ENCODE results near the gene REPS1. TPM values are rescaled to one million over a fixed set of nuclear protein-coding genes. Genes with fewer than 3 reads are reported as not detected.

The REPS1 gene, protein sequence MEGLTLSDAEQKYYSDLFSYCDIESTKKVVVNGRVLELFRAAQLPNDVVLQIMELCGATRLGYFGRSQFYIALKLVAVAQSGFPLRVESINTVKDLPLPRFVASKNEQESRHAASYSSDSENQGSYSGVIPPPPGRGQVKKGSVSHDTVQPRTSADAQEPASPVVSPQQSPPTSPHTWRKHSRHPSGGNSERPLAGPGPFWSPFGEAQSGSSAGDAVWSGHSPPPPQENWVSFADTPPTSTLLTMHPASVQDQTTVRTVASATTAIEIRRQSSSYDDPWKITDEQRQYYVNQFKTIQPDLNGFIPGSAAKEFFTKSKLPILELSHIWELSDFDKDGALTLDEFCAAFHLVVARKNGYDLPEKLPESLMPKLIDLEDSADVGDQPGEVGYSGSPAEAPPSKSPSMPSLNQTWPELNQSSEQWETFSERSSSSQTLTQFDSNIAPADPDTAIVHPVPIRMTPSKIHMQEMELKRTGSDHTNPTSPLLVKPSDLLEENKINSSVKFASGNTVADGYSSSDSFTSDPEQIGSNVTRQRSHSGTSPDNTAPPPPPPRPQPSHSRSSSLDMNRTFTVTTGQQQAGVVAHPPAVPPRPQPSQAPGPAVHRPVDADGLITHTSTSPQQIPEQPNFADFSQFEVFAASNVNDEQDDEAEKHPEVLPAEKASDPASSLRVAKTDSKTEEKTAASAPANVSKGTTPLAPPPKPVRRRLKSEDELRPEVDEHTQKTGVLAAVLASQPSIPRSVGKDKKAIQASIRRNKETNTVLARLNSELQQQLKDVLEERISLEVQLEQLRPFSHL
- total RNA-seq (2022; extraction: Qiagen RNA extraction) = 20.0 to 24.7 TPM (median 20.5 TPM) in 5 replicates

GRCh38 chr6:138987643-138988468 lies at the start of gene REPS1:
TSS of gene REPS1 (minus strand) at chr6:138988253. CDS start at chr6:138987682, 571 bp downstream.

GRCh38 chr6:139028658-139029469 lies 40.8 kb upstream of the REPS1 start, which contains the start of gene ABRACL:
TSS of gene ABRACL (plus strand) at chr6:139028745. CDS start at chr6:139034161, 5,416 bp downstream.

Other genes starting within 250 kb of the REPS1 start
- 12.2 to 13.5 TPM (median 12.9 TPM) in 5 replicates for gene CCDC28A, start 214.5 kb downstream of the REPS1 start, total RNA-seq (2022; extraction: Qiagen RNA extraction)
- not detected in 5 replicates for gene ECT2L, start 192.2 kb downstream of the REPS1 start, total RNA-seq (2022; extraction: Qiagen RNA extraction)
- gene ABRACL, start 40.5 kb upstream of the REPS1 start, total RNA-seq (2022; extraction: Qiagen RNA extraction) = 46.0 to 66.8 TPM (median 48.1 TPM) in 5 replicates
- 1.2 to 2.0 TPM (median 1.8 TPM) in 5 replicates for gene HECA, start 146.8 kb upstream of the REPS1 start, total RNA-seq (2022; extraction: Qiagen RNA extraction)

All from A549 treated with CORT108297 at 1 μM for 4 hours (cell line).